Astrocyte (in vitro differentiated cells and primary cell): ENCODE data around the gene TMEM270. TPM values are rescaled to one million over a fixed set of nuclear protein-coding genes. Genes with fewer than 3 reads are reported as not detected.

Source experiments
- DNase-seq: peaks from one replicate; pipeline ENCODE4 v3.0.0-alpha.2; 2010; ENCODE audit warnings: low read depth
- FAIRE-seq: peaks from 2 replicates; lab custom pipeline; 2011; peaks lifted over from hg19 to GRCh38; lab: Jason Lieb, UNC
- H2AFZ ChIP-seq: 2 replicates; pipeline ENCODE4 v1.6.0; 2012; ENCODE audit warnings: low read depth, low read length, inconsistent platforms
- H3K27ac ChIP-seq: 2 replicates; pipeline ENCODE4 v1.5.1; 2011; ENCODE audit warnings: low read depth, low read length, inconsistent platforms
- H3K27me3 ChIP-seq: 2 replicates; pipeline ENCODE4 v1.6.0; 2011; ENCODE audit warnings: low read length, inconsistent platforms; ENCODE audit not compliant: insufficient read depth
- H3K36me3 ChIP-seq: 2 replicates; pipeline ENCODE4 v1.5.1; 2011; ENCODE audit warnings: low read length, inconsistent platforms; ENCODE audit not compliant: insufficient read depth
- H3K4me1 ChIP-seq: 2 replicates; pipeline ENCODE4 v1.5.1; 2011; ENCODE audit warnings: low read length, inconsistent platforms; ENCODE audit not compliant: insufficient read depth
- H3K4me2 ChIP-seq: 2 replicates; pipeline ENCODE4 v1.6.0; 2012; ENCODE audit warnings: low read length, inconsistent platforms
- H3K4me3 ChIP-seq: 2 replicates; pipeline ENCODE4 v1.5.1; 2011; ENCODE audit warnings: low read depth, mild to moderate bottlenecking, low read length, inconsistent platforms; ENCODE audit not compliant: insufficient read depth
- H3K79me2 ChIP-seq: 2 replicates; pipeline ENCODE4 v1.6.0; 2012; ENCODE audit warnings: mild to moderate bottlenecking, low read length, inconsistent platforms; ENCODE audit not compliant: insufficient read depth
- H3K9ac ChIP-seq: 2 replicates; pipeline ENCODE4 v1.6.0; 2012; ENCODE audit warnings: mild to moderate bottlenecking, low read length, inconsistent platforms
- H3K9me3 ChIP-seq: 2 replicates; pipeline ENCODE4 v1.5.1; 2012; ENCODE audit warnings: low read depth, mild to moderate bottlenecking, low read length, inconsistent platforms; ENCODE audit not compliant: insufficient read depth
- H4K20me1 ChIP-seq: 2 replicates; pipeline ENCODE4 v1.6.0; 2012; ENCODE audit warnings: low read length, inconsistent platforms; ENCODE audit not compliant: insufficient read depth
- H3K27ac Mint-ChIP-seq: one replicate; pipeline ENCODE4 v1.8.0; 2021; ENCODE audit warnings: mild to moderate bottlenecking, mixed read lengths; ENCODE audit not compliant: unreplicated experiment
- H3K27me3 Mint-ChIP-seq: one replicate; pipeline ENCODE4 v1.8.0; 2021; ENCODE audit warnings: low read depth, mixed read lengths; ENCODE audit not compliant: unreplicated experiment
- H3K36me3 Mint-ChIP-seq: one replicate; pipeline ENCODE4 v1.8.0; 2021; ENCODE audit warnings: low read depth, mixed read lengths; ENCODE audit not compliant: unreplicated experiment
- H3K4me1 Mint-ChIP-seq: one replicate; pipeline ENCODE4 v1.8.0; 2021; ENCODE audit warnings: low read depth, mixed read lengths; ENCODE audit not compliant: unreplicated experiment
- H3K4me3 Mint-ChIP-seq: one replicate; pipeline ENCODE4 v1.8.0; 2021; ENCODE audit warnings: mild to moderate bottlenecking, moderate library complexity, mixed read lengths; ENCODE audit not compliant: unreplicated experiment
- H3K9me3 Mint-ChIP-seq: one replicate; pipeline ENCODE4 v1.8.0; 2021; ENCODE audit warnings: mild to moderate bottlenecking, mixed read lengths; ENCODE audit not compliant: unreplicated experiment
- EZH2 ChIP-seq: IDR thresholded peaks from 2 replicates; pipeline ENCODE4 v1.6.1; 2012; ENCODE audit warnings: mild to moderate bottlenecking, low read length, inconsistent platforms; ENCODE audit not compliant: insufficient read depth
- total RNA-seq: library from RNA; stranded (reverse); gene quantifications from 2 replicates; pipeline ENCODE4 v1.2.1, GENCODE V29; 2021
- TF ChIP-seq, protein P1 (sequence below): IDR thresholded peaks from 2 replicates; pipeline ENCODE4 v1.5.1; 2011; ENCODE audit warnings: low read depth, mild to moderate bottlenecking, inconsistent platforms, low read length, moderate library complexity; ENCODE audit not compliant: insufficient read depth

TMEM270 gene
- total RNA-seq, 1 donor from 2014 or later = not detected

DNA sequence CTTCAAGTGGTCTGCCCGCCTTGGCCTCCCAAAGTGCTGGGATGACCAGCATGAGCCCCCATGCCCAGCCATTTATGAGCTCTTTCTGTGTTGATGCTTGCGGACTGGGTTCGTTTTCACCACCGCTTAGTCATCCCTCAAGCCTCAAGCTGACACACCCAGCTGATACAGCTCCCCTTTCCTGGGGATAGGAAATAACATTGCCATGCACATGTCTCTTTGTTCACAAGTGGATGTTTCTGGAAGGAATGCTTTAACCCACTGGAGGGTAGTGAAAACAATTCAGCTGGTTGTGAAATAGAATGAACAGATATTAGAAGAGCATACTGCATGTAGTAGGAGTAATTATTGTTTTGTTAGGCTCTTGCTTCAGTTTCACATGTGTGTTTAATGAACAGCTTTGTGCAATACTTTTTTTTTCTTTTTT lies 10.2 kb upstream of the TMEM270 start:
- H3K27ac ChIP-seq = peak overlapping the region; percentile 98
- Mint-ChIP-seq H3K27me3 (no peaks in the 10 kb centered on the region), H3K36me3 (no peaks in the 10 kb centered on the region), H3K9me3 (peaks cover 2% of the 10 kb centered on the region), H3K4me1 (peaks cover 37% of the 10 kb centered on the region), H3K27ac (peak overlapping the region; percentile 98), H3K4me3 (no peak overlapping the region)
- H2AFZ ChIP-seq = no peak overlapping the region
- DNase-seq (peak; percentile 99), FAIRE-seq (peak; percentile 90)
- H3K36me3 ChIP-seq = no peaks in the 10 kb centered on the region
- H3K79me2 ChIP-seq = no peaks in the 10 kb centered on the region
- peak overlapping the region; percentile 8 for H3K4me3 ChIP-seq
- peaks cover 25% of the 10 kb centered on the region for H3K4me1 ChIP-seq
- TF ChIP-seq, protein P1, sequence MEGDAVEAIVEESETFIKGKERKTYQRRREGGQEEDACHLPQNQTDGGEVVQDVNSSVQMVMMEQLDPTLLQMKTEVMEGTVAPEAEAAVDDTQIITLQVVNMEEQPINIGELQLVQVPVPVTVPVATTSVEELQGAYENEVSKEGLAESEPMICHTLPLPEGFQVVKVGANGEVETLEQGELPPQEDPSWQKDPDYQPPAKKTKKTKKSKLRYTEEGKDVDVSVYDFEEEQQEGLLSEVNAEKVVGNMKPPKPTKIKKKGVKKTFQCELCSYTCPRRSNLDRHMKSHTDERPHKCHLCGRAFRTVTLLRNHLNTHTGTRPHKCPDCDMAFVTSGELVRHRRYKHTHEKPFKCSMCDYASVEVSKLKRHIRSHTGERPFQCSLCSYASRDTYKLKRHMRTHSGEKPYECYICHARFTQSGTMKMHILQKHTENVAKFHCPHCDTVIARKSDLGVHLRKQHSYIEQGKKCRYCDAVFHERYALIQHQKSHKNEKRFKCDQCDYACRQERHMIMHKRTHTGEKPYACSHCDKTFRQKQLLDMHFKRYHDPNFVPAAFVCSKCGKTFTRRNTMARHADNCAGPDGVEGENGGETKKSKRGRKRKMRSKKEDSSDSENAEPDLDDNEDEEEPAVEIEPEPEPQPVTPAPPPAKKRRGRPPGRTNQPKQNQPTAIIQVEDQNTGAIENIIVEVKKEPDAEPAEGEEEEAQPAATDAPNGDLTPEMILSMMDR = no peak
- TF ChIP-seq EZH2 = no peak
- peak overlapping the region; percentile 74 for H3K4me2 ChIP-seq
- H3K9me3 ChIP-seq = no peaks in the 10 kb centered on the region
- H4K20me1 ChIP-seq = no peaks in the 10 kb centered on the region
- H3K9ac ChIP-seq = peak overlapping the region; percentile 84
- no peaks in the 10 kb centered on the region for H3K27me3 ChIP-seq

DNA sequence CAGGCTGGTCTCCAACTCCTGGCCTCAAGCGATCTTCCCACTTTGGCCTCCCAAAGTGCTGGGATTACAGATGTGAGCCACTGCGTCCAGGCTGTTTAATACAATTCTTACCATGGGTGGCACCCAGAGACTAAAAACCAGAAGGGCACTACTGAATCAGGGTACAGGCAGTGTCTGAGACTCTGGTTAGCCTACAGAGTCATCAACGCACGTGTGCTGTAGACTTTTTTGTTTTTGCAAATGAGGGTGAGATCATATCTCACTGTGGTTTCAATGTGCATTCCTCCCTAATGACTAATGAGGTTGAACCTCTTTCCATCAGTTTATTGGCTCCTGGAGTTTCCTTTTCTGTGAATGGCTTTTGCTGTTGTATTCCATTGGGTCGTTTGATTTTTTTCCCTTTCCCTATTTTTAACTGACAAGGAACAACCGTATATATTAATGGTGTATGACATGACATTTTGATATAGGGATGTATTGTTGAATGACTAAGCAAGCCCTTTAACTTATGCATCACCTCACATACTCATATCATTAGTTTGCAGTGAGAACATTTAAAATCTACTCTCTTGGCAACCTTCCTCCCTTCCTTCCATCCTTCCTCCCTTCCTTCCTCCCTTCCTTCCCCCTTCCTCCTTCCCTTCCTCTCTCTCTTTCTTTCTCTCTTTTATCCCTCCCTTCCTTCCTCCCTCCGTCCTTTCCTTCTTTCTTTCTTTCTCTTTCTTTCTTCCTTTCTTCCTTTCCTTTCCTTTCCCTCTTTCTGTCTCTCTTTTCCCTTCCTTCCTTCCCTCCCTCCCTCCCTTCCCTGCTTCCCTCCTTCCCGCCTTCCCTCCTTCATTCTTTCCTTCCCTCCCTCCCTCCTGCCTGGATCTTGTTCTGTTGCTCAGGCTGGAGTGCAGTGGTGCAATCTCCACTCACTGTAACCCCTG lies 9.3 kb upstream of the TMEM270 start:
- peak; percentile 99 for FAIRE-seq

More for the DNA sequence above, 9.3 kb upstream of the TMEM270 start:
- H3K4me2 ChIP-seq = peak overlapping the region; percentile 74
- no peaks in the 10 kb centered on the region for H4K20me1 ChIP-seq
- peak overlapping the region; percentile 98 for H3K27ac Mint-ChIP-seq
- H3K27me3 ChIP-seq = no peaks in the 10 kb centered on the region
- H3K36me3 ChIP-seq = no peaks in the 10 kb centered on the region
- H3K9me3 ChIP-seq = no peaks in the 10 kb centered on the region
- peaks cover 2% of the 10 kb centered on the region for H3K27me3 Mint-ChIP-seq
- H3K9me3 Mint-ChIP-seq = no peaks in the 10 kb centered on the region
- H3K4me1 ChIP-seq = peaks cover 25% of the 10 kb centered on the region
- H3K79me2 ChIP-seq = no peaks in the 10 kb centered on the region
- peak overlapping the region; percentile 98 for H3K27ac ChIP-seq
- H2AFZ ChIP-seq = no peak overlapping the region
- peaks cover 33% of the 10 kb centered on the region for H3K4me1 Mint-ChIP-seq
- H3K4me3 Mint-ChIP-seq = no peak overlapping the region
- H3K9ac ChIP-seq = peak overlapping the region; percentile 84
- H3K36me3 Mint-ChIP-seq = no peaks in the 10 kb centered on the region
- TF ChIP-seq, protein P1 = no peak
- no peak for TF ChIP-seq EZH2
- H3K4me3 ChIP-seq = peak overlapping the region; percentile 8
- DNase-seq = peak; percentile 98
